Cardiac muscle cell (in vitro differentiated cells and primary cell): Measurements from ENCODE around the gene CTSE. TPM values are rescaled to one million over a fixed set of nuclear protein-coding genes. Genes with fewer than 3 reads are reported as not detected.

Experiments
- DNase-seq, 2 donors: peaks; one replicate each; pipeline versions ENCODE4 v3.0.0 to v3.0.0-alpha.2; 2010 to 2017; ENCODE audit warnings: low read depth in 1 of 2, low spot score in 1 of 2
- H3K27ac ChIP-seq: fragments of 200-600 bp; sonication (generic); 2 replicates; pipeline ENCODE4 v1.5.1; 2016
- H3K27me3 ChIP-seq: fragments of 200-600 bp; sonication (generic); 2 replicates; pipeline ENCODE4 v1.6.0; 2016; ENCODE audit warnings: control low read depth
- H3K36me3 ChIP-seq: fragments of 200-600 bp; sonication (generic); 2 replicates; pipeline ENCODE4 v1.5.1; 2016; ENCODE audit warnings: control low read depth
- H3K4me1 ChIP-seq: fragments of 200-600 bp; sonication (generic); 2 replicates; pipeline ENCODE4 v1.8.1; 2017; ENCODE audit warnings: low read depth, mild to moderate bottlenecking, mixed run types
- H3K4me3 ChIP-seq: fragments of 200-600 bp; sonication (generic); 2 replicates; pipeline ENCODE4 v1.5.1; 2016; ENCODE audit warnings: mild to moderate bottlenecking
- H3K9me3 ChIP-seq: fragments of 200-600 bp; sonication (generic); 2 replicates; pipeline ENCODE4 v1.5.1; 2017; ENCODE audit warnings: low read depth, mild to moderate bottlenecking, control low read depth
- CTCF ChIP-seq: IDR thresholded peaks from 2 replicates; pipeline ENCODE4 v1.5.1; 2012; ENCODE audit warnings: low read depth, mild to moderate bottlenecking, low read length
- polyA plus RNA-seq: library from polyadenylated mRNA; unstranded; fragments of >200 nt; fragmentation: Nextera tagmentation; extraction: Ambion mirVana; gene quantifications from 2 replicates; pipeline ENCODE4 v1.2.1, GENCODE V29; 2016
- total RNA-seq: library from RNA; depleted of rRNA; stranded (reverse); fragments of >200 nt; gene quantifications from 2 replicates; pipeline ENCODE4 v1.2.3, GENCODE V29; 2016

CTSE gene
- total and polyA plus RNA-seq, 2 experiments from 2014 or later = not detected

DNA sequence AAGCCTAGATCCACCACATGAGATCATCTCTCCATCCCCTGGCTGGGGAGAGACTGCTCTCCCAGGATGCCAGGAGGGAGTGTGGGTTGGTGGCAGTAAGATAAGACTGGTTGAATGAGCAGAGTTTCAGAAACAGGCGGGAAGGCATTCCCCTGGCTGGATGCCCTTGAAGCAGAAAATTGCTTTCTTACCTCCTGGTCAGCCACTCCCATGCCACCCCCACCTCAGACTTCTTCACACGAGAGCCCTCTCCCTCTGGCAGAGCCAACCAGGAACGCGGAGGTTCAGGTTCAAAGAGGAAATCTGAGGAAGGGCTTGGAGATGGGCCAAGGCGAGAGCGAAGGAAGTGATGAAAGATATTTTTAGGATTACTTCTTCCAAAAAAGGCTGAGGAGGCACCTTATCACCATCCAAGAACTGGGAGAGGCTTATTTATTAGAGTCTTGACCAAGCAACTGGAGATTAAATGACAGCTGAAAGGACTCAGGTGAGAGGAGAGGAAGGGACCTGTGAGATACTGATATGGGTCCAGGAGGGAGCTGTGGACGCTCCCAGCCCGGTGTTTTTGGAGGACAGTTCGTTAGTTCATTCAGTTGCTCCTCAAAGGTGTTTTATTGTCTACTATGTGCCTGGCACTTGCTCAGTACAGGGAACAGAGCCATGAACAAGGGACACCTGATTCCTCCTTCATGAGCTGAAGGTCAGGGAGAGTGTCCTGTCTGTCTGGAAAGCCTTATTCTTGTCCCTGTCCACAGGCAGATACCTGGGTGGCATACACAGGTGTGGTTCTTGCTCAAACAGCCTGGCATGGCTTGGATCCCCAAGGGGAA lies 61.5 kb downstream of the CTSE start:
- Histone ChIP-seq H3K27ac (peak overlapping the region; percentile 52), H3K9me3 (no peaks in the 10 kb centered on the region)
- DNase-seq = peak; percentile 48 to 68

GRCh38 chr1:205961405-205961804 lies 62.3 kb downstream of the CTSE start:
- no peak for DNase-seq
- H3K36me3 ChIP-seq = no peaks in the 10 kb centered on the region
- H3K27me3 ChIP-seq = no peaks in the 10 kb centered on the region
- no peak overlapping the region for H3K4me3 ChIP-seq
- H3K9me3 ChIP-seq = no peaks in the 10 kb centered on the region
- peak overlapping the region; percentile 52 for H3K27ac ChIP-seq
- no peak for TF ChIP-seq CTCF
- peaks cover 22% of the 10 kb centered on the region for H3K4me1 ChIP-seq

More for the DNA sequence above, 61.5 kb downstream of the CTSE start:
- Histone ChIP-seq H3K4me3 (no peak overlapping the region), H3K27me3 (no peaks in the 10 kb centered on the region), H3K4me1 (peaks cover 22% of the 10 kb centered on the region), H3K36me3 (no peaks in the 10 kb centered on the region)
- no peak for TF ChIP-seq CTCF

GRCh38 chr1:205959789-205960188 lies 63.9 kb downstream of the CTSE start:
- H3K4me3 ChIP-seq = no peak overlapping the region
- TF ChIP-seq CTCF = no peak
- H3K4me1 ChIP-seq = peaks cover 22% of the 10 kb centered on the region
- H3K27me3 ChIP-seq = no peaks in the 10 kb centered on the region
- H3K27ac ChIP-seq = no peak overlapping the region
- DNase-seq = no peak
- no peaks in the 10 kb centered on the region for H3K9me3 ChIP-seq
- no peaks in the 10 kb centered on the region for H3K36me3 ChIP-seq

Other genes with a start within 250 kb of the CTSE start
- gene RAB29, start 248.4 kb downstream of the CTSE start, total RNA-seq = 3.3 and 7.2 TPM in 2 replicates
- gene RAB29, start 248.4 kb downstream of the CTSE start, polyA plus RNA-seq = 6.5 and 15.2 TPM in 2 replicates
- 29.4 and 52.1 TPM in 2 replicates for gene SLC41A1, start 210.7 kb downstream of the CTSE start, total RNA-seq
- gene SLC41A1, start 210.7 kb downstream of the CTSE start, polyA plus RNA-seq = 43.5 and 44.5 TPM in 2 replicates
- gene PM20D1, start 173.8 kb downstream of the CTSE start, total RNA-seq = not detected in 2 replicates
- 0.18 and 0.57 TPM in 2 replicates for gene PM20D1, start 173.8 kb downstream of the CTSE start, polyA plus RNA-seq
- gene SLC26A9, start 80.4 kb downstream of the CTSE start, total RNA-seq = 1.0 and 2.9 TPM in 2 replicates
- gene SLC26A9, start 80.4 kb downstream of the CTSE start, polyA plus RNA-seq = 2.8 and 4.0 TPM in 2 replicates
- gene RAB7B, start 20.5 kb downstream of the CTSE start, total RNA-seq = 1.2 and 2.1 TPM in 2 replicates
- 2.2 and 4.9 TPM in 2 replicates for gene RAB7B, start 20.5 kb downstream of the CTSE start, polyA plus RNA-seq
- gene RHEX, start 29.3 kb upstream of the CTSE start, total RNA-seq = 10.9 and 16.2 TPM in 2 replicates
- 7.3 and 28.6 TPM in 2 replicates for gene RHEX, start 29.3 kb upstream of the CTSE start, polyA plus RNA-seq
- 0.07 and 2.3 TPM in 2 replicates for gene AVPR1B, start 93.5 kb upstream of the CTSE start, total RNA-seq
- 0.10 TPM in 1 of 2 replicates, not detected in the other for gene AVPR1B, start 93.5 kb upstream of the CTSE start, polyA plus RNA-seq
- 2.8 and 9.6 TPM in 2 replicates for gene FAM72A, start 178.9 kb upstream of the CTSE start, total RNA-seq
- 3.4 and 17.6 TPM in 2 replicates for gene FAM72A, start 178.9 kb upstream of the CTSE start, polyA plus RNA-seq
- gene SRGAP2, start 179.6 kb upstream of the CTSE start, total RNA-seq = 58.7 and 81.0 TPM in 2 replicates
- gene SRGAP2, start 179.6 kb upstream of the CTSE start, polyA plus RNA-seq = 43.2 and 56.3 TPM in 2 replicates